Mucosa of rectum (tissue), 2 donors: ENCODE data around the gene TEAD1.

Source experiments
- H3K27ac ChIP-seq, 2 donors: one replicate each; pipeline ENCODE4 v1.7.0; 2013; ENCODE audit warnings: inconsistent platforms in 2 of 2, low read depth in 2 of 2, low read length in 2 of 2
- H3K27me3 ChIP-seq, 2 donors: one replicate each; pipeline ENCODE4 v1.7.0; 2013; ENCODE audit warnings: low read length in 2 of 2; ENCODE audit not compliant: control insufficient read depth in 2 of 2, insufficient read depth in 2 of 2
- H3K36me3 ChIP-seq, 2 donors: one replicate each; pipeline ENCODE4 v1.7.0; 2013; ENCODE audit warnings: low read length in 2 of 2; ENCODE audit not compliant: control insufficient read depth in 2 of 2, insufficient read depth in 2 of 2
- H3K4me1 ChIP-seq, 2 donors: one replicate each; pipeline ENCODE4 v1.7.0; 2013; ENCODE audit warnings: low read length in 2 of 2, mild to moderate bottlenecking in 1 of 2; ENCODE audit not compliant: control insufficient read depth in 2 of 2, insufficient read depth in 2 of 2
- H3K4me3 ChIP-seq, 2 donors: one replicate each; pipeline ENCODE4 v1.7.0; 2013; ENCODE audit warnings: low read length in 2 of 2
- H3K9ac ChIP-seq, 2 donors: one replicate each; pipeline ENCODE4 v1.7.0; 2013; ENCODE audit warnings: low read length in 2 of 2, low read depth in 1 of 2, mild to moderate bottlenecking in 1 of 2
- H3K9me3 ChIP-seq, 2 donors: one replicate each; pipeline ENCODE4 v1.7.0; 2013; ENCODE audit warnings: low read length in 2 of 2; ENCODE audit not compliant: control insufficient read depth in 2 of 2
- donor health status: healthy.
- donor health status: Normal muscosa, but diverticular disease.

The TEAD1 gene

DNA sequence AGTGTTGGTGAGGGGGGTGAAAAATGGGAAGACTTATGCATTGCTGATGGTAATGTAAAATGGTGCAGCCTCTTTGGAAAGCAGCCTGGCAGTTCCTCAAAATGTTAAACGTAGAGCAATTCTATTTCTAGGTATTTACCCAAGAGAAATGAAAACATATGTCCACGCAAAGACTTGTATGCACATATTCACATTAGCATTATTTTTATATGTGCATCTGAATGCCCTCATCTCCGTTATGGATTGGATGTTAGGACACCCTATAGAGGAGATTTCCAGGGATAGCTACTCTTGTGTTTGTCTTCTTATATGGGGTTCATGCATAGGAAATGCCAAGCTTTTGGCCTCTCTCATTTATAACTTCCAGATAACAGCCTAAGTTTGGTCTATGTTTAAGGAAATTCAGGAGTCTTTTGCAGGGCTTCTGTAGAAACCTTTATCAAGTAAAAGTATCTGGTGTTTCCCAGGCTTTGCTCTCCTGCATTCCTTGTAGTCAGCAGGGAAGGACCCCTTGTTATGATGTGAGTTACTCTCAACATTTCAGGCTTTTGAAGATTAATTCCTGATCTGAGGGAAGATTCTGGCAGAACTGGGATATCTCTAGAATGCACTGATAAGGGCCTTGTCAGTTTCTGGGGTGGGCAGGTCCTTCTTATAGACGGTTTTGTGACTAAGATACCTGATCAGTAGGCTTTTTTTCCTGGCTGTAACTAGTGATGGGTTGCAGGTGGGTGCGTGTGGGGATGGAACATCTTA lies 116.8 kb downstream of the TEAD1 start:
- H3K36me3 ChIP-seq = no peaks in the 10 kb centered on the region
- H3K27ac ChIP-seq = no peak overlapping the region
- no peaks in the 10 kb centered on the region for H3K27me3 ChIP-seq
- no peaks in the 10 kb centered on the region for H3K9me3 ChIP-seq
- no peak overlapping the region for H3K9ac ChIP-seq
- no peak overlapping the region for H3K4me3 ChIP-seq
- H3K4me1 ChIP-seq = no peaks in the 10 kb centered on the region

DNA sequence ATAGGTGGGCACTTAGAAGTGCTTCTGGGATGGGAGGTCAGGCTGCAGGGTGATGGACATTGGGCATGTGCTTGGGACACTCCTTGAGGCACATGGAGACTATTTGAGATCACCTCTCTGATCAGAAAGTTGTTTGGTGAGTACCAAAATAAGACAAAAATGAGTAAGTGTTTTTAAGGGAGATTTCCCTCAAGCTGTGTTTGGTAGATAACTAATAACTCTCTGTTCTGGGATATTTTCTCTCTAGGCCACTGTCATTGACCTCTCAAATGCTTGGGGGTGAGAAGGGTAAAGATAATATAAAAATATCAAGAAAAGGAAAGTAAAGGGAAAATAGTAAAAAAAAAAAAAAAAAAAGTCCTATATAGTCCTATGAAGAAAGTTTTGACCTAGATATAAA lies 117.8 kb downstream of the TEAD1 start:
- no peaks in the 10 kb centered on the region for H3K4me1 ChIP-seq
- H3K27ac ChIP-seq = no peak overlapping the region
- no peaks in the 10 kb centered on the region for H3K9me3 ChIP-seq

DNA sequence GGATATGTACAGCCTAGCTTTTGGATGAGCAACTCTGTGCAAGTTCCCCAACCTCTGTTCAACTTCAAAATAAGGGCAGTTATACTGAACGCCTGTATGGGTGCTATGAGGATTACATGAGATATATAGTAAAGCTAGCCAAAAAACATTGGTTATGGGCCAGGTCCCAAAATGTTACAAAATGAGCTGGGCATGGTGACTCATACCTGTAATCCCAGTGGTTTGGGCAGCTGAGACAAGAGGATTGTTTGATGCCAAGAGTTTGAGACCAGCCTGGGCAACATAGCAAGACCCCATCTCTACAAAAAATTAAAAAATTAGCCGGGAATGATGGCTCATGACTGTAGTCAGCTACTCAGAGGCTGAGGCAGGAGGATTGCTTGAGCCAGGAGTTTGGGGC lies 118.4 kb downstream of the TEAD1 start:
- no peaks in the 10 kb centered on the region for H3K27me3 ChIP-seq
- no peaks in the 10 kb centered on the region for H3K9me3 ChIP-seq
- H3K27ac ChIP-seq = no peak overlapping the region
- H3K36me3 ChIP-seq = no peaks in the 10 kb centered on the region
- no peaks in the 10 kb centered on the region for H3K4me1 ChIP-seq
- H3K9ac ChIP-seq = no peak overlapping the region
- H3K4me3 ChIP-seq = no peak overlapping the region

More for the DNA sequence above, 117.8 kb downstream of the TEAD1 start:
- no peaks in the 10 kb centered on the region for H3K36me3 ChIP-seq
- no peak overlapping the region for H3K9ac ChIP-seq
- no peaks in the 10 kb centered on the region for H3K27me3 ChIP-seq
- no peak overlapping the region for H3K4me3 ChIP-seq

DNA sequence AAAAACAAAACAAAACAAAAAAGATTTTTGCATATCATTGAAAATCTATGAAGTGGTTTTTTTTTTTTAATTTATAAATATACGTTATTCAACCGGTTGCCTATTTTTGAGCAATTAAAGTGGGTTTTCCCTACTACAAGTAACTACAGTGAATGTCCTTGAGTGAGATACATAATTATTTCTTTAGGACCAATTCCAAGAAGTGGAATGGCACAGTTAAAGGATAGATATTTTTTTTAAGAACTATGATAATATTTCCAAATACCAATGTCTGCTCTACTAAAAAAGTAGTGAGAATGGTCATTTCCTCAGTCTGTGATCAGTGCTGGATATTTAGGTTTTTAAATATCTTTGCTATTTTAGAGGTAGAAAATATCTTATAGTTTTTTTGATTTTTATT lies 118.8 kb downstream of the TEAD1 start:
- H3K9me3 ChIP-seq = no peaks in the 10 kb centered on the region
- H3K27ac ChIP-seq = no peak overlapping the region
- no peaks in the 10 kb centered on the region for H3K36me3 ChIP-seq
- no peaks in the 10 kb centered on the region for H3K27me3 ChIP-seq
- H3K4me3 ChIP-seq = no peak overlapping the region
- no peaks in the 10 kb centered on the region for H3K4me1 ChIP-seq
- H3K9ac ChIP-seq = no peak overlapping the region

DNA sequence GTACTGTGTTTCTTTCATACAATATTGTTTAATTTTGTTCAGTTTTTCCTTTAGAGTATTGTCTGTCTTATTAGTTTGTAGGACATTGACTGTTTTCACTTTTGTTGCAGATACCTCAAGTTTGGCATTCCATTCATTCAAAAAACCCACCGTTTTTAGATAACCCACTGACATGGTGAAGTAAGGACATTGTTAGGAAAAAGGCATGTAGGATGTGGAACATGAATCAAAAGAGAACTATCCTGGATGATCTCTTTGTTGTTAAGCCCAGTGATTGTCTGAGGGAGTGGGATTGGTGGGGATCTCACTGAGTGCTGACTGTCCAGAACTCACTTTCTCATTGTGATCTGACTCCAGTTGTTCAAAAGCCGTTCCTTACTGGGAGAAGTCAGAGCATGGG lies 119.3 kb downstream of the TEAD1 start:
- Histone ChIP-seq H3K4me3 (no peak overlapping the region), H3K27me3 (no peaks in the 10 kb centered on the region), H3K4me1 (peaks cover 0 to under 1% of the 10 kb centered on the region in 2 donors), H3K9ac (no peak overlapping the region), H3K27ac (no peak overlapping the region), H3K36me3 (no peaks in the 10 kb centered on the region), H3K9me3 (no peaks in the 10 kb centered on the region)

DNA sequence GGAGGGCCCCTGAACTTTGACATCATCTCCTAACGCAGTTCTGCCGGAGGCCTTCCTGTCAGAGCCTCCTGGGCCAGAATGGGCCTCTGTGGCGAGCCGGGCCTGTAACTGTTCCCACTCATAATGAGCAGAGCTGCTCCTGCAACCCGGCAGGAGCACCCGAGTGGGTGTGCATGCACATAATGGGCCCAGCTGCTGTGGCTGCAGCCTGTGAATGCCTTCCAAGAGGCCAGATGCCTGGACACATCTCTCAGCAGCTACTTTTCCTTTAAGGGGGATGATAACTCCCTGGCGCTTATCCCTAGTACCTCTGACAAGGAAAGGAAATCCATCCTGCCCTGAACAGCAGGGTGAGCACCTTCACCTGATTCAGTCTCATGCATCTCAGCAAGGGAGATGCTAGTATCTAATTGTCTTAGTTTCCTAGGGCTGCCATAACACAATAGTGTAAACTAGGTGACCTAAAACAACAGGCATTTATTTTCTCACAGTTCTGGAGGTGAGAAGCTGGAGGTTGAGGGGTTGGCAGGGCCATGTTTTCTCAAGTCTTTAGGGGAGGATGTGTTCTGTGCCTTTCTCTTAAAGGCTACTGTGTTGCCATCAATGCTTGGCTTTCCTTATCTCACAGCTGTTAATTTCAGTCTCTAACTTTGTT lies 120.5 kb downstream of the TEAD1 start:
- H3K4me3 ChIP-seq = no peak overlapping the region
- H3K9me3 ChIP-seq = no peaks in the 10 kb centered on the region
- no peaks in the 10 kb centered on the region for H3K36me3 ChIP-seq
- no peaks in the 10 kb centered on the region for H3K27me3 ChIP-seq
- no peak overlapping the region for H3K27ac ChIP-seq
- no peak overlapping the region for H3K9ac ChIP-seq
- H3K4me1 ChIP-seq = peaks cover 0 to 9% of the 10 kb centered on the region in 2 donors

DNA sequence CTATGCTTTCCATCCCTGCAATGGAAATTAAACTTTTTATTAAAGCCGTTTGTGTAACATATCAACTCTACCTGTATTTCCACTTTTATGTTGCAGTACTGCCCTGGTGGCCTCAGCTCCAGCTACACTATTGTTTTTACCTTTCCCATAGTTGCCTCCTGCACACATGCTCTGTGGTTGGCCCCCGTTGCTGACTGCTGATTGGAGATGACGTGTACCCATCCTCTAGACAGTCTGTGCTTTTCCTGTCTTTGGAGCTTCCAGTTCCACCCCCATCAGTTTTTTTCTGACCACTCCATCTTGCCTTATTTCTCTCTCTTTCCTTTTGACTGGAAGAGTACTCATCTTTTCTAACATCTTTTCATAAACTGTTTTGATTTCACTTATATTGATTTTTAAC lies 123.8 kb downstream of the TEAD1 start:
- Histone ChIP-seq H3K9ac (no peak overlapping the region), H3K36me3 (no peaks in the 10 kb centered on the region), H3K4me3 (no peak overlapping the region), H3K27ac (no peak overlapping the region), H3K9me3 (no peaks in the 10 kb centered on the region), H3K4me1 (peaks cover 10 to 30% of the 10 kb centered on the region in 2 donors), H3K27me3 (no peaks in the 10 kb centered on the region)

DNA sequence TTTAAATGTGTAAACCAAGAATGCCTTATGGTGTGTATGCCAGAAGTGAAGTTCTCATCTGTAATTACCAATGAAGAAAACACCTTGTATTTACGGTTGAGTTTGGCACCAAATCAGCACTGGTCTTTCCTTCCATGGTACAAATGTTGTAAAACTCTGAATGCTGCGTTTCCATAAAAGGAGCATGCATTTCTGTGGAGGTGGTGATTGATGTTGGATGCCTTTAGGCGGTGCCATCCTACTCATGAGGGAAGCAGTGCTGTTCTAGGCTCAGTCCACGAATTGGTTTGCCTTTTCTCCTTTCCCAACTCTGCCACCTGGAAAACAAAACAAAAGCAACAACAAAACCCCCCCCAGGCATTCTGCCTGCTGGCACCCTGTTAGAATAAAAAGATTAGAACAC lies 124.4 kb downstream of the TEAD1 start:
- Histone ChIP-seq H3K27me3 (no peaks in the 10 kb centered on the region), H3K9me3 (no peaks in the 10 kb centered on the region), H3K4me1 (peaks cover 15 to 36% of the 10 kb centered on the region in 2 donors), H3K27ac (no peak overlapping the region), H3K4me3 (no peak overlapping the region), H3K36me3 (no peaks in the 10 kb centered on the region), H3K9ac (no peak overlapping the region)

DNA sequence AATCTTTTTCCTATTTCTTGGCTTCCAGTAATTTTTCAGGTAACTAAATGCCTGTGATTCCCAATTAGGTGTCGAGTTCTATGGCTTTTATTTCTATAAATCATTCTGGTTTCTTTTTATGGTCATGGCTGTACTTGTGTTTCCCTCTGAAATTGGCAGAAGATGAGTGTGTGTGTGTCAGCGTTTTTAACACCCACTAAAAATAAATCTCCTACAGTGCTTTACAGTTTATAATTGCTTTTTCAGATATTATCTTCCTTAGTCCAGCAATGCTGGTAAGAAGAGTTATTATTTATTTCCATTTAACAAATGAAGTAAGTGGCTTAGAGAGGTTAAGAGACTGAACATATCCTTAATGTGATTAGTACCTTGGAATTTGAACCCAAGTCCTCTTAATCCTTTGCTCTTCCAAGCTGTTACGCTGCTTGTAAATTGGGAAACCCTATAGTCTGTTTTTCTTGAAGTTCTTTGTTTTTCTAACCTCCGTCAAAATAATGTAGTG lies 125.2 kb downstream of the TEAD1 start:
- H3K27ac ChIP-seq = no peak overlapping the region

DNA sequence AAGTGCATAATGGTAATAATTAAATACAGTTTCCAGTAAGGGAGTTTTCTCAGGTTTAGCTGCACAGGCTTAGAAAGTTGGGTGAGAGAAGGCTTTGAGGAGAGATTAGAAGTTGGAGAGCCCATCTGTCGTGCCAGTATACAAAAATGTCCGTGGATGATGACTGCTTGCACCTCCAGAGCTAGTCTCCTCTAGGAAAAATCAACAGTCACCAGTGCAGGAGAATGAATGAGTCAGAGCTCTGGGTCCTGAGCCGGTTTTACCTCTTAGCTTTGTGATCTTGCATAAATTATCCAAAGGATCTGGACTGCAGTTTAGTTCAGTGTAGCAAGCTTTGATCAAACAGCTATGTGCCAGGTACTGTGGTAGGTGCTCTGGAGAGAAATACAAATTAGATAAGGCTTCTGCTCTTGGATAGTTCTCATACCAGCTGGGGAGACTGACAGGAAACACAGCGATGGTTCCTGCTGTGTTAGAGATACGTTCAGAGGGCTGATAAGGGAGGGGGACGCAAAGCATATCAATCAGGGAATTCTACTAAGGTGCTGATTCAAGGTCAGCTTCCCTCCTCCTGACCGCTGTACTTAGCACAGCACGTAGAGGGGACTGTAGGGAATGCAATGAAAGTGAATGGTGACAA lies 125.9 kb downstream of the TEAD1 start:
- Histone ChIP-seq H3K27me3 (no peaks in the 10 kb centered on the region), H3K27ac (peak overlapping the region in 1 of 2 donors; percentile 5), H3K4me3 (no peak overlapping the region), H3K9ac (no peak overlapping the region), H3K9me3 (no peaks in the 10 kb centered on the region), H3K36me3 (no peaks in the 10 kb centered on the region), H3K4me1 (peaks cover 15 to 37% of the 10 kb centered on the region in 2 donors)

More for the DNA sequence above, 125.2 kb downstream of the TEAD1 start:
- Histone ChIP-seq H3K9ac (no peak overlapping the region), H3K9me3 (no peaks in the 10 kb centered on the region), H3K36me3 (no peaks in the 10 kb centered on the region), H3K4me3 (no peak overlapping the region), H3K4me1 (peaks cover 15 to 37% of the 10 kb centered on the region in 2 donors), H3K27me3 (no peaks in the 10 kb centered on the region)
